ENCODE measurements around the gene MMAA. TPM values are rescaled to one million over a fixed set of nuclear protein-coding genes. Genes with fewer than 3 reads are reported as not detected.

MMAA gene
- total RNA-seq, 1 experiment from 2014 or later = 2.2 TPM

GRCh38 chr4:145605941-145606340, 13.2 kb upstream of the MMAA start:
- no peaks in the 10 kb centered on the region for H3K36me3 ChIP-seq (ENCODE audit: control insufficient read depth, insufficient read depth, low read length)
- no peak for ATAC-seq
- H3K9me3 ChIP-seq (ENCODE audit: control insufficient read depth, insufficient read depth, low read depth, low read length) = no peaks in the 10 kb centered on the region
- BruUV-seq (replicated peaks) = no TSS peak
- H3K4me3 ChIP-seq (ENCODE audit: low read depth in 2 of 2, low read length in 2 of 2) = no peak overlapping the region
- H3K4me1 ChIP-seq (ENCODE audit: control insufficient read depth, insufficient read depth, low read length) = no peaks in the 10 kb centered on the region
- no peak for DNase-seq (ENCODE audit: low read depth, low spot score)
- in situ Hi-C loops (cut with HindIII; ENCODE audit: low pct_unique_long_range_greater_than_20kb, low sequenced_read_pairs) (no loop called here), intact Hi-C loops (cut with micrococcal nuclease; ENCODE audit: unreplicated experiment) (no loop called here)
- no peak overlapping the region for H3K27ac ChIP-seq (ENCODE audit: low read length)
- no peaks in the 10 kb centered on the region for H3K27me3 ChIP-seq (ENCODE audit: control insufficient read depth, insufficient read depth, low read length)
- ChIA-PET POLR2A (no interaction called here), CTCF (no interaction called here)
- TF ChIP-seq, protein P1, sequence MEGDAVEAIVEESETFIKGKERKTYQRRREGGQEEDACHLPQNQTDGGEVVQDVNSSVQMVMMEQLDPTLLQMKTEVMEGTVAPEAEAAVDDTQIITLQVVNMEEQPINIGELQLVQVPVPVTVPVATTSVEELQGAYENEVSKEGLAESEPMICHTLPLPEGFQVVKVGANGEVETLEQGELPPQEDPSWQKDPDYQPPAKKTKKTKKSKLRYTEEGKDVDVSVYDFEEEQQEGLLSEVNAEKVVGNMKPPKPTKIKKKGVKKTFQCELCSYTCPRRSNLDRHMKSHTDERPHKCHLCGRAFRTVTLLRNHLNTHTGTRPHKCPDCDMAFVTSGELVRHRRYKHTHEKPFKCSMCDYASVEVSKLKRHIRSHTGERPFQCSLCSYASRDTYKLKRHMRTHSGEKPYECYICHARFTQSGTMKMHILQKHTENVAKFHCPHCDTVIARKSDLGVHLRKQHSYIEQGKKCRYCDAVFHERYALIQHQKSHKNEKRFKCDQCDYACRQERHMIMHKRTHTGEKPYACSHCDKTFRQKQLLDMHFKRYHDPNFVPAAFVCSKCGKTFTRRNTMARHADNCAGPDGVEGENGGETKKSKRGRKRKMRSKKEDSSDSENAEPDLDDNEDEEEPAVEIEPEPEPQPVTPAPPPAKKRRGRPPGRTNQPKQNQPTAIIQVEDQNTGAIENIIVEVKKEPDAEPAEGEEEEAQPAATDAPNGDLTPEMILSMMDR (IDR thresholded peaks at IDR 0.05) = no peak
- TF ChIP-seq POLR2AphosphoS5 (IDR thresholded peaks at IDR 0.05; ENCODE audit: low read depth, low read length) (no peak), TCF7L2 (IDR thresholded peaks at IDR 0.05; ENCODE audit: low read depth, low read length) (no peak), SIN3A (IDR thresholded peaks at IDR 0.05; ENCODE audit: borderline replicate concordance, insufficient read depth, low read depth, low read length) (no peak)
- TF ChIP-seq, protein P2, sequence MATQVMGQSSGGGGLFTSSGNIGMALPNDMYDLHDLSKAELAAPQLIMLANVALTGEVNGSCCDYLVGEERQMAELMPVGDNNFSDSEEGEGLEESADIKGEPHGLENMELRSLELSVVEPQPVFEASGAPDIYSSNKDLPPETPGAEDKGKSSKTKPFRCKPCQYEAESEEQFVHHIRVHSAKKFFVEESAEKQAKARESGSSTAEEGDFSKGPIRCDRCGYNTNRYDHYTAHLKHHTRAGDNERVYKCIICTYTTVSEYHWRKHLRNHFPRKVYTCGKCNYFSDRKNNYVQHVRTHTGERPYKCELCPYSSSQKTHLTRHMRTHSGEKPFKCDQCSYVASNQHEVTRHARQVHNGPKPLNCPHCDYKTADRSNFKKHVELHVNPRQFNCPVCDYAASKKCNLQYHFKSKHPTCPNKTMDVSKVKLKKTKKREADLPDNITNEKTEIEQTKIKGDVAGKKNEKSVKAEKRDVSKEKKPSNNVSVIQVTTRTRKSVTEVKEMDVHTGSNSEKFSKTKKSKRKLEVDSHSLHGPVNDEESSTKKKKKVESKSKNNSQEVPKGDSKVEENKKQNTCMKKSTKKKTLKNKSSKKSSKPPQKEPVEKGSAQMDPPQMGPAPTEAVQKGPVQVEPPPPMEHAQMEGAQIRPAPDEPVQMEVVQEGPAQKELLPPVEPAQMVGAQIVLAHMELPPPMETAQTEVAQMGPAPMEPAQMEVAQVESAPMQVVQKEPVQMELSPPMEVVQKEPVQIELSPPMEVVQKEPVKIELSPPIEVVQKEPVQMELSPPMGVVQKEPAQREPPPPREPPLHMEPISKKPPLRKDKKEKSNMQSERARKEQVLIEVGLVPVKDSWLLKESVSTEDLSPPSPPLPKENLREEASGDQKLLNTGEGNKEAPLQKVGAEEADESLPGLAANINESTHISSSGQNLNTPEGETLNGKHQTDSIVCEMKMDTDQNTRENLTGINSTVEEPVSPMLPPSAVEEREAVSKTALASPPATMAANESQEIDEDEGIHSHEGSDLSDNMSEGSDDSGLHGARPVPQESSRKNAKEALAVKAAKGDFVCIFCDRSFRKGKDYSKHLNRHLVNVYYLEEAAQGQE (IDR thresholded peaks at IDR 0.05; ENCODE audit: insufficient read depth in 1 of 2, low read depth in 2 of 2, low read length in 1 of 2) = no peak

GRCh38 chr4:145609481-145610427, 9.4 kb upstream of the MMAA start:
- in situ Hi-C loops (cut with HindIII; ENCODE audit: low pct_unique_long_range_greater_than_20kb, low sequenced_read_pairs) (no loop called here), intact Hi-C loops (cut with micrococcal nuclease; ENCODE audit: unreplicated experiment) (loop anchor here (1.0 to 10.0 kb wide), 2 partner anchors 125 to 375 kb away; partner anchors contain the start of gene SMAD1)
- no peaks in the 10 kb centered on the region for H3K36me3 ChIP-seq (ENCODE audit: control insufficient read depth, insufficient read depth, low read length)
- POLR2A ChIA-PET = no interaction called here
- no peak for DNase-seq (ENCODE audit: low read depth, low spot score)
- no TSS peak for BruUV-seq (replicated peaks)
- H3K27ac ChIP-seq (ENCODE audit: low read length) = no peak overlapping the region
- no peaks in the 10 kb centered on the region for H3K27me3 ChIP-seq (ENCODE audit: control insufficient read depth, insufficient read depth, low read length)
- no peak overlapping the region for H3K4me3 ChIP-seq (ENCODE audit: low read depth in 2 of 2, low read length in 2 of 2)
- CTCF ChIA-PET = interaction anchor here (0.6 to 1.4 kb wide), 2 partner anchors 125 to 393 kb away, joined by 3 to 4 read pairs; no protein-coding TSS in a partner anchor
- ATAC-seq = peak; percentile 62; the same call in 1 of the 2 replicates
- H3K4me1 ChIP-seq (ENCODE audit: control insufficient read depth, insufficient read depth, low read length) = no peaks in the 10 kb centered on the region
- TF ChIP-seq, protein P1 (IDR thresholded peaks at IDR 0.05) = peak; percentile 65; the same call in 1 of the 2 replicates
- TF ChIP-seq POLR2AphosphoS5 (IDR thresholded peaks at IDR 0.05; ENCODE audit: low read depth, low read length) (no peak), TCF7L2 (IDR thresholded peaks at IDR 0.05; ENCODE audit: low read depth, low read length) (no peak), SIN3A (IDR thresholded peaks at IDR 0.05; ENCODE audit: borderline replicate concordance, insufficient read depth, low read depth, low read length) (no peak)
- TF ChIP-seq, protein P2 (IDR thresholded peaks at IDR 0.05; ENCODE audit: insufficient read depth in 1 of 2, low read depth in 2 of 2, low read length in 1 of 2) = no peak
- no peaks in the 10 kb centered on the region for H3K9me3 ChIP-seq (ENCODE audit: control insufficient read depth, insufficient read depth, low read depth, low read length)
